CD14-positive monocyte (primary cell): ENCODE measurements around the gene MFSD2B. TPM values are rescaled to one million over a fixed set of nuclear protein-coding genes. Genes with fewer than 3 reads are reported as not detected.

Source experiments
- DNase-seq, 3 donors: peaks; one replicate each; pipeline ENCODE4 v3.0.0-alpha.2; 2011 to 2022
- H2AFZ ChIP-seq: 2 replicates; pipeline ENCODE4 v1.6.0; 2012; ENCODE audit warnings: mild to moderate bottlenecking, low read depth, low read length, inconsistent platforms; ENCODE audit not compliant: insufficient read depth, poor library complexity, severe bottlenecking
- H3K27ac ChIP-seq, 2 donors: 1 replicate in 1 of 2; 2 replicates in 1 of 2; pipeline ENCODE4 v1.5.1; 2012 to 2013; ENCODE audit warnings: low read length in 2 of 2, control low read depth in 1 of 2, inconsistent platforms in 1 of 2, low read depth in 1 of 2, mild to moderate bottlenecking in 1 of 2
- H3K27me3 ChIP-seq, 2 donors: one replicate each; pipeline versions ENCODE4 v1.6.0 to v1.6.1; 2011 to 2013; ENCODE audit warnings: low read length in 2 of 2; ENCODE audit not compliant: control insufficient read depth in 2 of 2, insufficient read depth in 2 of 2
- H3K36me3 ChIP-seq, 2 donors: replicated peaks in 1 of 2; 1 replicate in 1 of 2; 2 replicates in 1 of 2; pipeline versions ENCODE4 v1.5.1 to v1.6.1; 2012 to 2013; ENCODE audit warnings: low read length in 2 of 2, control low read depth in 1 of 2, inconsistent platforms in 1 of 2, mild to moderate bottlenecking in 1 of 2; ENCODE audit not compliant: insufficient read depth in 2 of 2, control insufficient read depth in 1 of 2
- H3K4me1 ChIP-seq, 2 donors: 1 replicate in 1 of 2; 2 replicates in 1 of 2; pipeline versions ENCODE4 v1.5.1 to v1.6.1; 2012 to 2013; ENCODE audit warnings: low read length in 2 of 2, control low read depth in 1 of 2, inconsistent platforms in 1 of 2, mild to moderate bottlenecking in 1 of 2, moderate library complexity in 1 of 2; ENCODE audit not compliant: insufficient read depth in 2 of 2, control insufficient read depth in 1 of 2
- H3K4me2 ChIP-seq: replicated peaks from 2 replicates; pipeline ENCODE3; 2012; ENCODE audit warnings: low read length, moderate library complexity, mild to moderate bottlenecking; ENCODE audit not compliant: poor library complexity, severe bottlenecking; ENCODE audit errors: extremely low read depth
- H3K4me3 ChIP-seq, 3 experiments: fragments of 200-600 bp in 1 of 3; sonication (generic) in 1 of 3; replicated peaks in 1 of 3; 1 replicate in 2 of 3; 2 replicates in 1 of 3; pipeline ENCODE4 v1.5.1; 2011 to 2013; ENCODE audit warnings: low read length in 3 of 3, mild to moderate bottlenecking in 3 of 3, control low read depth in 2 of 3, low read depth in 2 of 3, inconsistent platforms in 1 of 3, moderate library complexity in 1 of 3
- H3K79me2 ChIP-seq: 2 replicates; pipeline ENCODE4 v1.6.0; 2012; ENCODE audit warnings: mild to moderate bottlenecking, control low read depth, inconsistent platforms, low read length, moderate library complexity; ENCODE audit not compliant: insufficient read depth
- H3K9ac ChIP-seq: 2 replicates; pipeline ENCODE4 v1.6.0; 2017; ENCODE audit warnings: low read length, mild to moderate bottlenecking; ENCODE audit not compliant: insufficient read depth, poor library complexity, severe bottlenecking
- H3K9me3 ChIP-seq, 2 donors: replicated peaks in 1 of 2; 1 replicate in 1 of 2; 2 replicates in 1 of 2; pipeline versions ENCODE4 v1.5.1 to v1.6.1; 2012 to 2013; ENCODE audit warnings: low read length in 2 of 2, control low read depth in 1 of 2; ENCODE audit not compliant: control insufficient read depth in 1 of 2, insufficient read depth in 1 of 2
- H4K20me1 ChIP-seq: 2 replicates; pipeline ENCODE4 v1.6.0; 2012; ENCODE audit warnings: mild to moderate bottlenecking, low read length, control low read depth, moderate library complexity; ENCODE audit not compliant: insufficient read depth
- H3K27ac Mint-ChIP-seq, 7 donors: one replicate each; pipeline ENCODE4 v1.8.0; 2020; ENCODE audit warnings: mild to moderate bottlenecking in 7 of 7, mixed read lengths in 7 of 7, moderate library complexity in 6 of 7, inconsistent platforms in 2 of 7
- H3K27me3 Mint-ChIP-seq, 3 donors: one replicate each; pipeline ENCODE4 v1.8.0; 2021 to 2022; ENCODE audit warnings: low read depth in 3 of 3, mild to moderate bottlenecking in 3 of 3, mixed read lengths in 3 of 3, moderate library complexity in 3 of 3, inconsistent platforms in 1 of 3
- H3K36me3 Mint-ChIP-seq, 2 donors: one replicate each; pipeline ENCODE4 v1.8.0; 2020; ENCODE audit warnings: mixed read lengths in 2 of 2, inconsistent platforms in 1 of 2, mild to moderate bottlenecking in 1 of 2
- H3K4me1 Mint-ChIP-seq: one replicate; pipeline ENCODE4 v1.8.0; 2020; ENCODE audit warnings: mild to moderate bottlenecking, mixed read lengths
- H3K4me3 Mint-ChIP-seq, 2 donors: one replicate each; pipeline ENCODE4 v1.8.0; 2020; ENCODE audit warnings: mild to moderate bottlenecking in 2 of 2, mixed read lengths in 2 of 2, moderate library complexity in 1 of 2
- H3K9me3 Mint-ChIP-seq, 7 donors: one replicate each; pipeline ENCODE4 v1.8.0; 2020 to 2022; ENCODE audit warnings: mixed read lengths in 7 of 7, mild to moderate bottlenecking in 6 of 7, moderate library complexity in 6 of 7, inconsistent platforms in 2 of 7
- WGBS: methylation state at CpG from one replicate; pipeline ENCODE4 v1.1.5; 2013; ENCODE audit warnings: missing lambda C conversion rate; ENCODE audit not compliant: insufficient coverage; 5-methylcytosine and 5-hydroxymethylcytosine counted together
- intact Hi-C, 2 donors: fragments of 100-400 bp; cut with micrococcal nuclease; formaldehyde crosslinking; loops; one replicate each; pipeline versions ENCODE4 v1.15.0 to v1.15.1; 2023
- polyA plus RNA-seq, 3 donors: library from polyadenylated mRNA; depleted of rRNA in 1 of 3; unstranded in 2 of 3; stranded (reverse) in 1 of 3; fragments of 300-500 nt in 2 of 3; fragments of >200 nt in 1 of 3; fragmentation: Illumina TruSeq in 2 of 3; gene quantifications; 1 replicate in 2 of 3; 2 replicates in 1 of 3; pipeline ENCODE4 v1.2.3, GENCODE V29; 2012 to 2021
- small RNA-seq: library from RNA; depleted of rRNA; stranded (forward); fragments of <200 nt; gene quantifications from one replicate; pipeline ENCODE3, GENCODE V24; 2012; ENCODE audit warnings: low read depth; ENCODE audit not compliant: insufficient read length
- TF ChIP-seq, protein P1 (sequence below): fragments of 200-600 bp; IDR thresholded peaks from one replicate; pipeline ENCODE4 v1.8.0; 2022; ENCODE audit warnings: antibody characterized with exemption, mild to moderate bottlenecking

Gene MFSD2B
- polyA plus RNA-seq, 3 donors = 0.03 to 0.46 TPM; not detected in 1

GRCh38 chr2:24073816-24074215 is 63.9 kb downstream of the MFSD2B start:
- Histone ChIP-seq H3K79me2 (peaks cover 81% of the 10 kb centered on the region), H4K20me1 (peaks cover 13% of the 10 kb centered on the region), H3K27me3 (no peaks in the 10 kb centered on the region), H2AFZ (no peak overlapping the region), H3K4me1 (peaks cover 19 to 31% of the 10 kb centered on the region in 2 donors), H3K4me2 (no peak overlapping the region), H3K36me3 (peaks cover 33 to 54% of the 10 kb centered on the region in 2 donors), H3K9ac (no peak overlapping the region), H3K4me3 (no peak overlapping the region), H3K9me3 (no peaks in the 10 kb centered on the region), H3K27ac (no peak overlapping the region)
- H3K27ac Mint-ChIP-seq = no peak overlapping the region
- H3K4me3 Mint-ChIP-seq = no peak overlapping the region
- no peaks in the 10 kb centered on the region for H3K9me3 Mint-ChIP-seq
- peaks cover 29 to 41% of the 10 kb centered on the region in 2 donors for H3K36me3 Mint-ChIP-seq
- DNase-seq = no peak
- TF ChIP-seq, protein P1, sequence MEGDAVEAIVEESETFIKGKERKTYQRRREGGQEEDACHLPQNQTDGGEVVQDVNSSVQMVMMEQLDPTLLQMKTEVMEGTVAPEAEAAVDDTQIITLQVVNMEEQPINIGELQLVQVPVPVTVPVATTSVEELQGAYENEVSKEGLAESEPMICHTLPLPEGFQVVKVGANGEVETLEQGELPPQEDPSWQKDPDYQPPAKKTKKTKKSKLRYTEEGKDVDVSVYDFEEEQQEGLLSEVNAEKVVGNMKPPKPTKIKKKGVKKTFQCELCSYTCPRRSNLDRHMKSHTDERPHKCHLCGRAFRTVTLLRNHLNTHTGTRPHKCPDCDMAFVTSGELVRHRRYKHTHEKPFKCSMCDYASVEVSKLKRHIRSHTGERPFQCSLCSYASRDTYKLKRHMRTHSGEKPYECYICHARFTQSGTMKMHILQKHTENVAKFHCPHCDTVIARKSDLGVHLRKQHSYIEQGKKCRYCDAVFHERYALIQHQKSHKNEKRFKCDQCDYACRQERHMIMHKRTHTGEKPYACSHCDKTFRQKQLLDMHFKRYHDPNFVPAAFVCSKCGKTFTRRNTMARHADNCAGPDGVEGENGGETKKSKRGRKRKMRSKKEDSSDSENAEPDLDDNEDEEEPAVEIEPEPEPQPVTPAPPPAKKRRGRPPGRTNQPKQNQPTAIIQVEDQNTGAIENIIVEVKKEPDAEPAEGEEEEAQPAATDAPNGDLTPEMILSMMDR = no peak
- WGBS = no CpG with 5 or more reads among the region's 6 CpGs
- peaks cover 0 to 2% (median 0%) of the 10 kb centered on the region in 3 donors for H3K27me3 Mint-ChIP-seq
- intact Hi-C loops = no loop called here
- H3K4me1 Mint-ChIP-seq = peaks cover 24% of the 10 kb centered on the region

DNA sequence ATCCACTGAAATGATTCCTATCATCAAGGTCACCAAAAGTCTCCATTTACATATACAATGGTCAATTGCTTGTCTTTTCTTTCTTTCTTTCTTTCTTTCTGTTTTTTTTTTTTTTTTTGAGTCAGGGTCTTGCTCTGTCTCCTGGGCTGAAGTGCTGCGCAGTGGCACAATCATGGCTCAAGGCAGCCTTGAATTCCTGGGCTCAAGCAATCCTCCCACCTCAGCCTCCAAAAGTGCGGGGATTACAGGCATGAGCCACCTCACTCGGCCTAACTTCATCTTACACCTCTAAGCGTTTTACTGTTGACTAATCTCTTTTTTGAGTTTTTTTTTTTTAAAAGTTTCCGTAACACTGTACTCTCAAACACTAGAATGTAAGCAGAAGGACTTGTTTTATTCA is 65.4 kb downstream of the MFSD2B start:
- Histone ChIP-seq H4K20me1 (peaks cover 4% of the 10 kb centered on the region), H2AFZ (peak overlapping the region; percentile 91), H3K9me3 (no peaks in the 10 kb centered on the region), H3K27me3 (no peaks in the 10 kb centered on the region), H3K4me1 (peaks cover 19 to 31% of the 10 kb centered on the region in 2 donors), H3K4me2 (peak overlapping the region; percentile 95), H3K27ac (peak overlapping the region in 1 of 2 donors; percentile 89), H3K79me2 (peaks cover 84% of the 10 kb centered on the region), H3K9ac (peak overlapping the region; percentile 84), H3K4me3 (peak overlapping the region in 1 of 3 experiments; percentile 86), H3K36me3 (peaks cover 21 to 48% of the 10 kb centered on the region in 2 donors)
- Mint-ChIP-seq H3K27ac (peak overlapping the region in 5 of 7 donors; percentile 73 to 99 (median 97)), H3K36me3 (peaks cover 18 to 41% of the 10 kb centered on the region in 2 donors), H3K9me3 (no peaks in the 10 kb centered on the region), H3K4me1 (peaks cover 22% of the 10 kb centered on the region), H3K27me3 (peaks cover 0 to 2% (median 0%) of the 10 kb centered on the region in 3 donors), H3K4me3 (peak overlapping the region; percentile 95 to 100)
- intact Hi-C loops = no loop called here
- no peak for DNase-seq
- 100% methylated on average over 1 of the region's 5 CpGs for WGBS
- TF ChIP-seq, protein P1 = no peak

Small RNA genes lying within 50 kb of the gene (small RNA-seq; reads per million reads assigned to genes)
- not detected for gene RN7SL610P
- gene RNU6-370P = not detected

Other genes with a start within 250 kb of the MFSD2B start
- gene ATAD2B, start 83.0 kb upstream of the MFSD2B start, polyA plus RNA-seq = 10 to 100 TPM in 1 of 3 donors, 1 to 10 TPM in 2; 4.9 to 12.1 (median 7.2) TPM
- gene UBXN2A, start 69.6 kb upstream of the MFSD2B start, polyA plus RNA-seq = 1 to 10 TPM; 2.0 to 6.8 (median 5.5) TPM
- 1 to 10 TPM in 1 of 3 donors, under 1 TPM in 2; 0.43 to 1.3 (median 0.69) TPM for gene WDCP, start 37.3 kb downstream of the MFSD2B start, polyA plus RNA-seq
- gene FKBP1B, start 39.7 kb downstream of the MFSD2B start, polyA plus RNA-seq = 10 to 100 TPM in 1 of 3 donors, 1 to 10 TPM in 2; 5.2 to 10.1 (median 7.2) TPM
- 100 to 1,000 TPM in 2 of 3 donors, 10 to 100 TPM in 1; 67.6 to 172 (median 146) TPM for gene SF3B6, start 66.2 kb downstream of the MFSD2B start, polyA plus RNA-seq
- gene TP53I3, start 74.7 kb downstream of the MFSD2B start, polyA plus RNA-seq = 10 to 100 TPM; 24.5 to 41.7 (median 34.9) TPM
- not detected for gene PFN4, start 113.2 kb downstream of the MFSD2B start, polyA plus RNA-seq
- gene FAM228B, start 113.4 kb downstream of the MFSD2B start, polyA plus RNA-seq = 10 to 100 TPM in 1 of 3 donors, 1 to 10 TPM in 2; 6.5 to 16.1 (median 7.5) TPM
- under 1 TPM in 2 of 3 donors, not detected in 1; 0.09 to 0.17 TPM for gene FAM228A, start 165.0 kb downstream of the MFSD2B start, polyA plus RNA-seq